T-helper 1 cell treated with Interleukin-12 subunit alpha and Interleukin-12 subunit beta and Interleukin-4 antibody, amounts not matched to agents 30 ng/mL and 1 ng/mL, for 36 hours (primary cell): ENCODE results near the gene KCNIP3. TPM values are rescaled to one million over a fixed set of nuclear protein-coding genes. Genes with fewer than 3 reads are reported as not detected.

ENCODE experiments used
- intact Hi-C: fragments of 100-400 bp; cut with micrococcal nuclease; formaldehyde crosslinking; loops from one replicate; pipeline ENCODE4 v1.15.1; 2024
- total RNA-seq: library from RNA; stranded (reverse); gene quantifications from 2 replicates; pipeline ENCODE4 v1.2.3, GENCODE V29; 2022

Gene KCNIP3
- total RNA-seq, 1 donor from 2014 or later = not detected

- intact Hi-C loops = no loop called here
Observed at GRCh38 chr2:95312543-95313201, 15.5 kb downstream of the KCNIP3 start.

GRCh38 chr2:95313296-95314131 is 16.4 kb downstream of the KCNIP3 start:
- intact Hi-C loops = loop anchor here (2.0 kb wide), 1 partner anchor 291 kb away; no protein-coding TSS in a partner anchor

GRCh38 chr2:95314598-95314963 is 17.4 kb downstream of the KCNIP3 start:
- intact Hi-C loops = loop anchor here (2.0 kb wide), 1 partner anchor 292 kb away; no protein-coding TSS in a partner anchor

- intact Hi-C loops = loop anchor here (1.0 to 2.0 kb wide), 2 partner anchors 122 to 292 kb away; no protein-coding TSS in a partner anchor
Observed at GRCh38 chr2:95314964-95315611, 17.9 kb downstream of the KCNIP3 start.

- intact Hi-C loops = loop anchor here (1.0 to 2.0 kb wide), 2 partner anchors 123 to 293 kb away; no protein-coding TSS in a partner anchor
Observed at GRCh38 chr2:95315801-95316411, 18.8 kb downstream of the KCNIP3 start.

GRCh38 chr2:95316466-95317122 is 19.4 kb downstream of the KCNIP3 start:
- intact Hi-C loops = no loop called here

- intact Hi-C loops = no loop called here
Observed at GRCh38 chr2:95317123-95317500, 20.0 kb downstream of the KCNIP3 start.

GRCh38 chr2:95317665-95318425 is 20.7 kb downstream of the KCNIP3 start:
- intact Hi-C loops = no loop called here

- intact Hi-C loops = no loop called here
Observed at GRCh38 chr2:95318431-95319220, 21.5 kb downstream of the KCNIP3 start.

GRCh38 chr2:95319481-95320343 is 22.6 kb downstream of the KCNIP3 start:
- intact Hi-C loops = no loop called here

GRCh38 chr2:95320344-95320712 is 23.2 kb downstream of the KCNIP3 start:
- intact Hi-C loops = no loop called here

- intact Hi-C loops = no loop called here
Observed at GRCh38 chr2:95320986-95321767, 24.0 kb downstream of the KCNIP3 start.

GRCh38 chr2:95323347-95324155 is 26.4 kb downstream of the KCNIP3 start:
- intact Hi-C loops = no loop called here

GRCh38 chr2:95325026-95325425 is 27.9 kb downstream of the KCNIP3 start:
- intact Hi-C loops = no loop called here

- intact Hi-C loops = no loop called here
Observed at GRCh38 chr2:95325590-95326432, 28.7 kb downstream of the KCNIP3 start.
